IPS-20b (cell line): ENCODE measurements around the gene TRIM44.

ENCODE experiments used
- H3K27ac ChIP-seq: one replicate; pipeline ENCODE4 v1.5.1; 2013; ENCODE audit warnings: low read length
- H3K27me3 ChIP-seq: 2 replicates; pipeline ENCODE4 v1.6.1; 2013; ENCODE audit warnings: mild to moderate bottlenecking, low read length, inconsistent platforms; ENCODE audit not compliant: insufficient read depth
- H3K36me3 ChIP-seq: 2 replicates; pipeline ENCODE4 v1.6.1; 2013; ENCODE audit warnings: low read depth, mild to moderate bottlenecking, inconsistent platforms, low read length, moderate library complexity; ENCODE audit not compliant: insufficient read depth
- H3K4me1 ChIP-seq: 2 replicates; pipeline ENCODE4 v1.6.1; 2013; ENCODE audit warnings: mild to moderate bottlenecking, control low read depth, inconsistent platforms, low read length, moderate library complexity; ENCODE audit not compliant: insufficient read depth
- H3K4me3 ChIP-seq: 2 replicates; pipeline ENCODE4 v1.5.1; 2013; ENCODE audit warnings: mild to moderate bottlenecking, low read length, inconsistent platforms
- H3K9ac ChIP-seq: 2 replicates; pipeline ENCODE4 v1.6.1; 2013; ENCODE audit warnings: low read depth, mild to moderate bottlenecking, inconsistent platforms, low read length, moderate library complexity
- H3K9me3 ChIP-seq: 2 replicates; pipeline ENCODE4 v1.6.1; 2013; ENCODE audit warnings: mild to moderate bottlenecking, low read depth, low read length, inconsistent platforms; ENCODE audit not compliant: insufficient read depth

TRIM44 gene

DNA sequence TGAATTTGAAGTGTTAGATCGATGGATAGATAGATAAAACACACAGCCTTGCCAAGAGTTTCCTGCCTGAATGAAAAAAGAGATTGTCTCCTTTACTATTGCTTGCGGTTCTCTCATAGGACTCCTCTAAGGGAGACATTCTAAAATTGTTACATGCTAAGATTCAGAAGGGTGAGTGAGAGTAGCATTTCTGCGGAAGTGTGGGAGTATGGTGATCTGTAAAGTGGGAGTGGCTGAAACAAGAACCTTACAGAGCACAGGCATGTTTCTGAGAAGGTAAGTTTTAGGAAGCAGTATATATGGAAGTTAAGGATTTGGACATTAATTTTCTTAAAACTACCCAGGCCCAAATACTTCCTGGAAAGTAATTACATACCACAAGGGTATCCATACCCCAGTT, 139.6 kb downstream of the TRIM44 start:
- H3K36me3 ChIP-seq: no peaks in the 10 kb centered on the region
- H3K27ac ChIP-seq: no peak overlapping the region
- H3K4me1 ChIP-seq: no peaks in the 10 kb centered on the region
- H3K9me3 ChIP-seq: no peaks in the 10 kb centered on the region
- H3K4me3 ChIP-seq: no peak overlapping the region
- H3K9ac ChIP-seq: no peak overlapping the region
- no peaks in the 10 kb centered on the region for H3K27me3 ChIP-seq

DNA sequence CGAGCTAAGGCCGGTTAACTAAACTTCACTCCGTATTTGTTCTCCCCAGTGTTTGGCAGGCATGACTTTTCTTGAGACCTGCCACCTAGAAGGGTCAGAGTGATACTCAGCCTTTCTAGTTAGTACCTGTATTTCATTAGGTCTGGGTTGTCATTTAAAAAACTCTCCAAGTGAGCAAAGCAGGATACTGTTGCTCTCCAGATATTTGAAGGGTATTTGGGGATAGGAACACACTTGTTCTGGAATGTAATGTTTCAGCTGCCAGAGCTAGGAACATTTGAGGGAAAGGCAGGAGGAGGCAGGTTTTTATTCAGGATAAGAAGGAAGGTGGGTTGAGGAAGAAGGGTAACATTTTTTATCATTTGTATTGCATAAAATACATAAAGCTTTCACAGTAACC, 140.1 kb downstream of the TRIM44 start:
- H3K27ac ChIP-seq: no peak overlapping the region
- no peak overlapping the region for H3K9ac ChIP-seq
- no peak overlapping the region for H3K4me3 ChIP-seq
- no peaks in the 10 kb centered on the region for H3K27me3 ChIP-seq
- H3K36me3 ChIP-seq: no peaks in the 10 kb centered on the region
- no peaks in the 10 kb centered on the region for H3K9me3 ChIP-seq
- no peaks in the 10 kb centered on the region for H3K4me1 ChIP-seq

- Histone ChIP-seq H3K4me3 (no peak overlapping the region), H3K36me3 (no peaks in the 10 kb centered on the region), H3K27ac (no peak overlapping the region), H3K9ac (no peak overlapping the region), H3K4me1 (no peaks in the 10 kb centered on the region), H3K9me3 (no peaks in the 10 kb centered on the region), H3K27me3 (no peaks in the 10 kb centered on the region)
These were observed 140.5 kb downstream of the TRIM44 start for GRCh38 chr11:35803115-35803514.

GRCh38 chr11:35804451-35805040, 142.0 kb downstream of the TRIM44 start:
- Histone ChIP-seq H3K36me3 (no peaks in the 10 kb centered on the region), H3K9ac (no peak overlapping the region), H3K4me3 (no peak overlapping the region), H3K27ac (no peak overlapping the region), H3K4me1 (no peaks in the 10 kb centered on the region), H3K9me3 (no peaks in the 10 kb centered on the region), H3K27me3 (no peaks in the 10 kb centered on the region)

- no peak overlapping the region for H3K4me3 ChIP-seq
- H3K27me3 ChIP-seq: no peaks in the 10 kb centered on the region
- no peaks in the 10 kb centered on the region for H3K4me1 ChIP-seq
- no peak overlapping the region for H3K27ac ChIP-seq
- H3K36me3 ChIP-seq: no peaks in the 10 kb centered on the region
- H3K9ac ChIP-seq: no peak overlapping the region
- no peaks in the 10 kb centered on the region for H3K9me3 ChIP-seq
These were observed 147.0 kb downstream of the TRIM44 start for GRCh38 chr11:35809561-35809960.

- no peak overlapping the region for H3K9ac ChIP-seq
- no peaks in the 10 kb centered on the region for H3K4me1 ChIP-seq
- no peaks in the 10 kb centered on the region for H3K36me3 ChIP-seq
- no peaks in the 10 kb centered on the region for H3K27me3 ChIP-seq
- H3K4me3 ChIP-seq: no peak overlapping the region
- H3K27ac ChIP-seq: no peak overlapping the region
- H3K9me3 ChIP-seq: no peaks in the 10 kb centered on the region
These were observed 147.6 kb downstream of the TRIM44 start for GRCh38 chr11:35810045-35810645.

DNA sequence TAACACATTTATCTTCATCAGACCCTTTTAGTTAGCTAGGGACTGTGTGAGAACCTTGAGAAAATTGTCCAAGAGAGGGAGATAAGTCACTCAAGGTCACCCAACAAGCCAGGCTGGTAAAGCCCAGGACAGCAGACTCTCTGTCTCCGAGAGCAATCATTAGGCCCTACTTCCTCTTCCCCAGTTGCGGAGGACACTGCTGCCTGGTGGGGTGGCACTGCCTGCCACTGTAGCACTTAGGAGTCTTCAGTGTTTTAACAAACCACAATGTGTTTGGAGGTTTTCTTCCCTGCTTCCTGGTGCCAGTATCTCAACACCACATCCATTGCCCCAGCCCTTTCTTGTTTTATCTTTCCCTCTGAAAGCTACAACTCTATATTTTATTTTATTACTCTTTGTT, 149.2 kb downstream of the TRIM44 start:
- no peaks in the 10 kb centered on the region for H3K36me3 ChIP-seq

DNA sequence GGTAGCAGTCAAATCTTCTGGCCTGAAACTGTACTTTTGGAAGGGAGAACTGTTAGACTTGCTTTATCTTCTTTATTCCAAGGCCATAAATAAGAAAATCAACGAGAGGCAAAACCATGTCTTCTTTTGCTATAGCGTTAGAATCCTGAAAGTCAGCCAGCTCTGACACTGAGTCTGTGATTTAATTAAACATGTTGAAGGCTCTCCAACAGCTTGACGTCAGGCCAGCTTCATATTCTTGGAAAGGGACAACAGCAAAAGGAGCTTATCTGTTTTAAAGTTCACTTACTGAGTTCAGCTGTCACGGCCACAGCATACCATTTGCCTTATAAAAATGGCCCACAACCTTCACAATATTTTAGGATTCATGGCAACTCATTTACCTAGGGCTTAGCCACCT, 150.3 kb downstream of the TRIM44 start:
- no peak overlapping the region for H3K4me3 ChIP-seq
- H3K27me3 ChIP-seq: no peaks in the 10 kb centered on the region
- H3K27ac ChIP-seq: no peak overlapping the region
- no peaks in the 10 kb centered on the region for H3K4me1 ChIP-seq
- no peaks in the 10 kb centered on the region for H3K9me3 ChIP-seq
- H3K9ac ChIP-seq: no peak overlapping the region
- H3K36me3 ChIP-seq: no peaks in the 10 kb centered on the region

More for the DNA sequence above, 149.2 kb downstream of the TRIM44 start:
- no peaks in the 10 kb centered on the region for H3K27me3 ChIP-seq
- H3K9ac ChIP-seq: no peak overlapping the region
- H3K9me3 ChIP-seq: no peaks in the 10 kb centered on the region
- H3K4me3 ChIP-seq: no peak overlapping the region
- H3K4me1 ChIP-seq: no peaks in the 10 kb centered on the region
- H3K27ac ChIP-seq: no peak overlapping the region

DNA sequence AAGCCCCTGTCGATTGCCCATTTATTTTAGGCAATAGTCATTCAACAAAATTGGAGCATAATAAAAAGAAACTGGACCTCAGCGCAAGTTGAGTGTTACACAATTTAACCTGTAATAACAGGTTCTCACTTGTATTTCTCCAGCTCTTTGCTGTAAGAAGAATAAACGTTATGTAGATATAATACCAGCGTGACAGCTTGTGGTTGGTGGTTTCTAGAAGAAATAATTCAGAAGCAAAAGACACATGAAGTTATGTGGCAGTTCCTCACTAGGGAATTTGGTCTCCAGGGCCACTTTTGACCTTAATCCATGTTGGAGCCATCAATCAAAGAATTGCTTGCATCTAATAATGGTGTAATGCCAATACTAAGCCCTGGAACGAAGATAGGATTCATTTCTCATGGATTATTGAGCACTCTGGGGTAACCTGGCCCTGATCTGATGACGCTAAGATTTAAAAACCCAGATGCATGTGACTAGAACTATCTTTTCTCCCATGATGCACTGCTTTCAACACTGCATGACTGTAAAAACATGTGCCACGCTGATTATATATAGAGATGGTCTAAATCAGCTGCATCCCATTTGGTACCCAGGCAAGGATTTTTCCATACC, 151.6 kb downstream of the TRIM44 start:
- Histone ChIP-seq H3K27me3 (no peaks in the 10 kb centered on the region), H3K27ac (no peak overlapping the region), H3K4me1 (no peaks in the 10 kb centered on the region), H3K9ac (no peak overlapping the region), H3K36me3 (no peaks in the 10 kb centered on the region), H3K9me3 (no peaks in the 10 kb centered on the region), H3K4me3 (no peak overlapping the region)

DNA sequence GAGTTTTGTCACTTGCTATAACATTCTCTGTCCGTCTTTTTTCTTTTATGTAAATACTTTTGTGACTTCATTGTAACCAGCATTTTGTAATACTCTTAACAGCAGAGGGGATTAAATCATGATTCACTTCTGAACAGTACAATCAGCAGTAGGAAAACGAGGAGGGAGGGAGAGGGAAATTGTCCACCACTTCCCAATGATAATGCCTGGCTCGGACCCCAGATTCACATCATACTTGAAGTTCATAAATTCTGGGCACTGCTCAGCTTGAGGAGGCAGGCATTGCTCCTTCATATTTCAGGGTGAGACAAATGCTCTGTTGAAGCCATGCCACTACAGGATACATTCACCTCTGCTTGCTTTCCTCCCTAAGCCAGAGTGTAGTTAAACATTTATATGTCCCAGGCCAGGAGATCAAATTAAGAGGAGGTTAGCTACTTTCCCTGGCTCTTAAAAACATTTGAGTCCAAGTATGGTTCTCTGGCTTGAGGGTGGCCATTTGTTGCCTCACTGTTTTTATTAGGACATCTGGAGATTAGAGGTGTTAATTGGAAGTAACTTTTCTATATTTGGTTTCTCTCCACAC, 152.2 kb downstream of the TRIM44 start:
- Histone ChIP-seq H3K27ac (no peak overlapping the region), H3K36me3 (no peaks in the 10 kb centered on the region)

GRCh38 chr11:35815556-35816315, 153.2 kb downstream of the TRIM44 start:
- Histone ChIP-seq H3K9me3 (no peaks in the 10 kb centered on the region), H3K4me3 (no peak overlapping the region), H3K27me3 (no peaks in the 10 kb centered on the region), H3K4me1 (no peaks in the 10 kb centered on the region), H3K27ac (no peak overlapping the region), H3K9ac (no peak overlapping the region), H3K36me3 (no peaks in the 10 kb centered on the region)

More for the DNA sequence above, 152.2 kb downstream of the TRIM44 start:
- H3K4me1 ChIP-seq: no peaks in the 10 kb centered on the region
- no peaks in the 10 kb centered on the region for H3K27me3 ChIP-seq
- H3K4me3 ChIP-seq: no peak overlapping the region
- H3K9me3 ChIP-seq: no peaks in the 10 kb centered on the region
- no peak overlapping the region for H3K9ac ChIP-seq
